ENCODE results near the gene SBF2. TPM values are rescaled to one million over a fixed set of nuclear protein-coding genes. Genes with fewer than 3 reads are reported as not detected.

SBF2 gene
- total RNA-seq, 4 donors from 2014 or later: 42.3 to 106 (median 45.3) TPM

- Histone ChIP-seq H3K4me1 (no peaks in the 10 kb centered on the region), H3K4me3 (no peak overlapping the region), H3K27ac (no peak overlapping the region), H3K36me3 (no peaks in the 10 kb centered on the region), H3K27me3 (no peaks in the 10 kb centered on the region), H3K9me3 (no peaks in the 10 kb centered on the region)
- no peak for DNase-seq (ENCODE audit: low spot score in 2 of 2)
- 76% methylated on average over 2 of the region's 2 CpGs for WGBS
- TF ChIP-seq EP300 (IDR thresholded peaks at IDR 0.05) (no peak), CTCF (IDR thresholded peaks at IDR 0.05) (no peak), POLR2A (IDR thresholded peaks at IDR 0.05) (no peak), POLR2AphosphoS5 (IDR thresholded peaks at IDR 0.05) (no peak)
Observed at GRCh38 chr11:9862981-9863380, 431.0 kb downstream of the SBF2 start.

GRCh38 chr11:9861860-9862725, 431.9 kb downstream of the SBF2 start:
- 83% methylated on average over 4 of the region's 4 CpGs for WGBS

DNA sequence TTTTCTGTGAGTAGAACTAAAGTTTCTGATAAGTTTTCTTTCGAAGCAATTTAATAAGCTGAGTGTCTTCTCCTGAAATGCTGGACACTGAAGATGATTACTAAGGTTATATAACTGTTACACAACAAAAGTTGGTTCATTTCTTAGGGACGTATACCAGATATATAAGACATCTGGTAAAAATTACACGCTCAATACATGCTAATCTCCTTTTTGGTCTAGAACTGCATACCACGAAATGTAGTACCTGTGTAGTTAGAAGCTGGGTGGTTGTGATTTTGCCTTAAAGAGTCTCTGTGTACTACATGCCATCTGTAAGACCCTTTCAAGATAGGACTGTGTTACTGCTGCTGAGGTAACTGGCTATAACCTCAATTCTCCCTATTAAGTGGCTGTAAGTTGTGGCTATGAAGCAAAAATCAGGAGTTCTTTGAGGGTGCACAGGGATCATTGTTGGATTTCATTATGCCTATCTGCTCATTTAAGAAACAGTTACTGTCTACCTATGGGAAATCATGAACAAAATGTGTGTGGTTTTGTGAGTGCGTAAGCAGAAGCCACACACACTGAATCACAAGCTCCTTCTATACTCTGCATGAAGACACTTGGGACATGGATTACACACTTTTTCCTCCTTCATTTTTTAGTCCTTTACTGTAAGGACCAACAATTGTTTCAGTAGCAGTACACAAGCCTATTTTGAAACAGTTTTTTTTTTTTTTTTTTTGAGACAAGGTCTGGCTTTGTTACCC, 434.3 kb downstream of the SBF2 start:
- TF ChIP-seq CTCF (IDR thresholded peaks at IDR 0.05) (no peak), EP300 (IDR thresholded peaks at IDR 0.05) (no peak), POLR2AphosphoS5 (IDR thresholded peaks at IDR 0.05) (no peak), POLR2A (IDR thresholded peaks at IDR 0.05) (no peak)
- no peak for DNase-seq (ENCODE audit: low spot score in 2 of 2)
- no peaks in the 10 kb centered on the region for H3K27me3 ChIP-seq
- peaks cover 13% of the 10 kb centered on the region for H3K36me3 ChIP-seq
- H3K9me3 ChIP-seq: no peaks in the 10 kb centered on the region
- WGBS: 88% methylated on average over 5 of the region's 5 CpGs
- H3K4me1 ChIP-seq: no peaks in the 10 kb centered on the region
- no peak overlapping the region for H3K4me3 ChIP-seq
- no peak overlapping the region for H3K27ac ChIP-seq

More at GRCh38 chr11:9861860-9862725, 431.9 kb downstream of the SBF2 start:
- Histone ChIP-seq H3K27me3 (no peaks in the 10 kb centered on the region), H3K4me3 (no peak overlapping the region), H3K27ac (no peak overlapping the region), H3K4me1 (no peaks in the 10 kb centered on the region), H3K9me3 (no peaks in the 10 kb centered on the region), H3K36me3 (no peaks in the 10 kb centered on the region)
- no peak for DNase-seq (ENCODE audit: low spot score in 2 of 2)
- TF ChIP-seq POLR2AphosphoS5 (IDR thresholded peaks at IDR 0.05) (no peak), CTCF (IDR thresholded peaks at IDR 0.05) (peak; percentile 56 to 57)

DNA sequence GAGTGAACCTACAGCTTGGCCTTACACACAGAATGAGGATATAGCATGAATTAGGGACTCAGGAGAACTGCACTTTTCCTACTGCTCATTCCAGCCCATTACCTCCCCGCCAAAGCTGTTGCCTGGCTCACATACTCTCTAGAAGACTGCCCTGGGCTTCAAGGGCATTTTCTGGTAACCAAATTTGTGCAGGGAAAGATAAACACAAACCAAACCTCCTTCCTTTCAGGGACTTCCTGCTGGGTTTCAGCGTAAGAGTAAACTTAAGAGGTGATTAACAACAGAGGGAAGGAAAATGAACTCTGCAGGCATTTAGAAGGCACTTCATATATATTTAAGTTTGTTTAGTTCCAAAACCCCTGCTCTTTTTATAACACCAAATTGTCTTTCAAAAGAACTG, 435.2 kb downstream of the SBF2 start:
- DNase-seq (ENCODE audit: low spot score in 2 of 2): no peak
- H3K27ac ChIP-seq: no peak overlapping the region
- no peak overlapping the region for H3K4me3 ChIP-seq
- no peaks in the 10 kb centered on the region for H3K27me3 ChIP-seq
- H3K36me3 ChIP-seq: peaks cover 19% of the 10 kb centered on the region
- WGBS: 64% methylated on average over 2 of the region's 2 CpGs
- TF ChIP-seq POLR2A (IDR thresholded peaks at IDR 0.05): no peak
- TF ChIP-seq CTCF (IDR thresholded peaks at IDR 0.05): no peak
- TF ChIP-seq EP300 (IDR thresholded peaks at IDR 0.05): no peak
- TF ChIP-seq POLR2AphosphoS5 (IDR thresholded peaks at IDR 0.05): no peak
- H3K9me3 ChIP-seq: no peaks in the 10 kb centered on the region
- no peaks in the 10 kb centered on the region for H3K4me1 ChIP-seq

- peaks cover 21% of the 10 kb centered on the region for H3K36me3 ChIP-seq
- H3K9me3 ChIP-seq: no peaks in the 10 kb centered on the region
- no peak for DNase-seq (ENCODE audit: low spot score in 2 of 2)
- H3K27me3 ChIP-seq: no peaks in the 10 kb centered on the region
- 76% methylated on average over 4 of the region's 4 CpGs for WGBS
- H3K4me3 ChIP-seq: no peak overlapping the region
- no peak for TF ChIP-seq POLR2AphosphoS5 (IDR thresholded peaks at IDR 0.05)
- no peak for TF ChIP-seq EP300 (IDR thresholded peaks at IDR 0.05)
- no peaks in the 10 kb centered on the region for H3K4me1 ChIP-seq
- H3K27ac ChIP-seq: no peak overlapping the region
Observed at GRCh38 chr11:9858218-9858617, 435.8 kb downstream of the SBF2 start.
